ENCODE data around the gene MBTD1.

GRCh38 chr17:51287412-51287811 lies 27.6 kb upstream of the MBTD1 start:
- TF ChIP-seq EZH2 (IDR thresholded peaks at IDR 0.05; ENCODE audit: low read depth, low read length, severe bottlenecking) (no peak), BRCA1 (IDR thresholded peaks at IDR 0.05; ENCODE audit: low read depth, low read length) (no peak), GTF2F1 (IDR thresholded peaks at IDR 0.05; ENCODE audit: borderline replicate concordance, low read depth, low read length) (no peak)
- TF ChIP-seq, protein P1, sequence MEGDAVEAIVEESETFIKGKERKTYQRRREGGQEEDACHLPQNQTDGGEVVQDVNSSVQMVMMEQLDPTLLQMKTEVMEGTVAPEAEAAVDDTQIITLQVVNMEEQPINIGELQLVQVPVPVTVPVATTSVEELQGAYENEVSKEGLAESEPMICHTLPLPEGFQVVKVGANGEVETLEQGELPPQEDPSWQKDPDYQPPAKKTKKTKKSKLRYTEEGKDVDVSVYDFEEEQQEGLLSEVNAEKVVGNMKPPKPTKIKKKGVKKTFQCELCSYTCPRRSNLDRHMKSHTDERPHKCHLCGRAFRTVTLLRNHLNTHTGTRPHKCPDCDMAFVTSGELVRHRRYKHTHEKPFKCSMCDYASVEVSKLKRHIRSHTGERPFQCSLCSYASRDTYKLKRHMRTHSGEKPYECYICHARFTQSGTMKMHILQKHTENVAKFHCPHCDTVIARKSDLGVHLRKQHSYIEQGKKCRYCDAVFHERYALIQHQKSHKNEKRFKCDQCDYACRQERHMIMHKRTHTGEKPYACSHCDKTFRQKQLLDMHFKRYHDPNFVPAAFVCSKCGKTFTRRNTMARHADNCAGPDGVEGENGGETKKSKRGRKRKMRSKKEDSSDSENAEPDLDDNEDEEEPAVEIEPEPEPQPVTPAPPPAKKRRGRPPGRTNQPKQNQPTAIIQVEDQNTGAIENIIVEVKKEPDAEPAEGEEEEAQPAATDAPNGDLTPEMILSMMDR (IDR thresholded peaks at IDR 0.05; ENCODE audit: control extremely low read depth in 1 of 3, insufficient read depth in 1 of 3, low read depth in 1 of 3, low read length in 3 of 3): no peak
